HL-60/S4 treated with retinoic acid at 250 ng/mL for 4 days and 3 days (cell line): Measurements from ENCODE around the gene CALHM4.

Experiments used
- in situ Hi-C: fragments of 300-500 bp; cut with MboI; formaldehyde crosslinking; loops from 2 replicates; pipeline ENCODE4 v1.7.0; 2022; ENCODE audit warnings: low sequenced_read_pairs

Gene CALHM4

GRCh38 chr6:116536216-116536621, 17.3 kb upstream of the CALHM4 start:
- in situ Hi-C loops, result loop anchor here (25.0 kb wide), 1 partner anchor 249 kb away; the partner anchor contains the start of gene TSPYL1

- in situ Hi-C loops, result loop anchor here (25.0 kb wide), 1 partner anchor 255 kb away; the partner anchor contains the start of gene TSPYL1
These were observed 11.1 kb upstream of the CALHM4 start for GRCh38 chr6:116542426-116542825.

GRCh38 chr6:116543149-116543548, 10.4 kb upstream of the CALHM4 start:
- in situ Hi-C loops, result loop anchor here (25.0 kb wide), 1 partner anchor 256 kb away; the partner anchor contains the start of gene TSPYL1

GRCh38 chr6:116545651-116546050, 7.9 kb upstream of the CALHM4 start, which contains the start of gene TRAPPC3L:
TRAPPC3L (minus strand) TSS chr6:116545684; CDS start chr6:116545514, 170 bp downstream.
- in situ Hi-C loops, result loop anchor here (25.0 kb wide), 1 partner anchor 258 kb away; the partner anchor contains the start of gene TSPYL1

GRCh38 chr6:116547358-116547757, 6.2 kb upstream of the CALHM4 start:
- in situ Hi-C loops, result loop anchor here (25.0 kb wide), 1 partner anchor 260 kb away; the partner anchor contains the start of gene TSPYL1

GRCh38 chr6:116550796-116551195, 2.8 kb upstream of the CALHM4 start:
- in situ Hi-C loops, result no loop called here

GRCh38 chr6:116556065-116556464, 2.5 kb downstream of the CALHM4 start:
- in situ Hi-C loops, result no loop called here

GRCh38 chr6:116556814-116557415, 3.4 kb downstream of the CALHM4 start:
- in situ Hi-C loops, result no loop called here

- in situ Hi-C loops, result no loop called here
These were observed 4.3 kb downstream of the CALHM4 start for GRCh38 chr6:116557893-116558292.

- in situ Hi-C loops, result no loop called here
These were observed 6.6 kb downstream of the CALHM4 start for GRCh38 chr6:116560130-116560529.

GRCh38 chr6:116561377-116562018, 7.9 kb downstream of the CALHM4 start:
- in situ Hi-C loops, result no loop called here

GRCh38 chr6:116562019-116562403, 8.5 kb downstream of the CALHM4 start:
- in situ Hi-C loops, result no loop called here

GRCh38 chr6:116562614-116563013, 9.1 kb downstream of the CALHM4 start:
- in situ Hi-C loops, result no loop called here

- in situ Hi-C loops, result no loop called here
These were observed 10.3 kb downstream of the CALHM4 start for GRCh38 chr6:116563830-116564229.

GRCh38 chr6:116564311-116564710, 10.8 kb downstream of the CALHM4 start:
- in situ Hi-C loops, result no loop called here

- in situ Hi-C loops, result no loop called here
These were observed 11.6 kb downstream of the CALHM4 start for GRCh38 chr6:116564921-116565872.

GRCh38 chr6:116568111-116568510, 14.6 kb downstream of the CALHM4 start:
- in situ Hi-C loops, result no loop called here

GRCh38 chr6:116568821-116569755, 15.5 kb downstream of the CALHM4 start:
- in situ Hi-C loops, result no loop called here

- in situ Hi-C loops, result no loop called here
These were observed 17.5 kb downstream of the CALHM4 start, which contains the start of gene RWDD1 for GRCh38 chr6:116570856-116571682. RWDD1 (plus strand) TSS chr6:116571504; CDS start chr6:116571583, 79 bp downstream.
